H1 (cell line): ENCODE results near the gene THTPA. TPM values are rescaled to one million over a fixed set of nuclear protein-coding genes. Genes with fewer than 3 reads are reported as not detected.
A peak's percentile ranks its signal among the peaks of the same experiment; 100 is the strongest.

ENCODE experiments used
- CTCF ChIA-PET: fragments of 300-600 bp; sonication (Branson Sonifier 250); formaldehyde crosslinking; loops from one replicate; lab custom pipeline; 2021; ENCODE audit not compliant: partially characterized antibody; lab: Charles Lee
- POLR2A ChIA-PET: fragments of 300-600 bp; sonication (Branson Sonifier 250); formaldehyde crosslinking; loops from one replicate; lab custom pipeline; 2021; ENCODE audit warnings: inconsistent platforms; ENCODE audit not compliant: partially characterized antibody; lab: Charles Lee
- DNase-seq, 2 experiments: peaks; one replicate each; pipeline versions ENCODE4 v3.0.0 to v3.0.0-alpha.2; 2010 to 2022; ENCODE audit warnings: low spot score in 2 of 2, low read depth in 1 of 2, mixed read lengths in 1 of 2
- FAIRE-seq: peaks from 2 replicates; lab custom pipeline; 2011; peaks lifted over from hg19 to GRCh38; lab: Jason Lieb, UNC
- H2AFZ ChIP-seq: 2 replicates; pipeline ENCODE4 v1.8.1; 2012; ENCODE audit warnings: low read length, inconsistent platforms
- H2AK5ac ChIP-seq: 2 replicates; pipeline ENCODE4 v1.6.1; 2013; ENCODE audit warnings: low read depth, low read length
- H2BK120ac ChIP-seq: replicated peaks from 2 replicates; pipeline ENCODE3; 2013; ENCODE audit warnings: low read depth, low read length, inconsistent platforms
- H2BK12ac ChIP-seq: 2 replicates; pipeline ENCODE4 v1.6.1; 2013; ENCODE audit warnings: low read depth, low read length
- H2BK15ac ChIP-seq: 2 replicates; pipeline ENCODE4 v1.6.1; 2013; ENCODE audit warnings: low read length
- H2BK20ac ChIP-seq: 2 replicates; pipeline ENCODE4 v1.6.1; 2013; ENCODE audit warnings: low read length
- H2BK5ac ChIP-seq: 2 replicates; pipeline ENCODE4 v1.6.1; 2013; ENCODE audit warnings: low read depth, low read length
- H3K14ac ChIP-seq: 2 replicates; pipeline ENCODE4 v1.6.1; 2013; ENCODE audit warnings: inconsistent platforms; ENCODE audit not compliant: insufficient read length
- H3K18ac ChIP-seq: 2 replicates; pipeline ENCODE4 v1.6.1; 2013; ENCODE audit warnings: low read length; ENCODE audit errors: extremely low read depth
- H3K23ac ChIP-seq: 2 replicates; pipeline ENCODE4 v1.6.1; 2013; ENCODE audit warnings: inconsistent platforms; ENCODE audit not compliant: insufficient read length
- H3K23me2 ChIP-seq: 2 replicates; pipeline ENCODE4 v1.6.1; 2013; ENCODE audit warnings: low read depth, low read length
- H3K27ac ChIP-seq: 2 replicates; pipeline ENCODE4 v1.6.1; 2011; ENCODE audit warnings: low read depth, low read length, inconsistent platforms
- H3K27me3 ChIP-seq, 4 experiments: replicated peaks in 1 of 4; 1 replicate in 1 of 4; 2 replicates in 3 of 4; pipeline versions ENCODE4 v1.6.1 to v1.8.1; 2011 to 2013; ENCODE audit warnings: low read length in 3 of 4, mild to moderate bottlenecking in 3 of 4, inconsistent platforms in 2 of 4, mixed read lengths in 2 of 4, moderate library complexity in 1 of 4; ENCODE audit not compliant: control insufficient read depth in 3 of 4, insufficient read depth in 3 of 4; ENCODE audit errors: extremely low read depth in 1 of 4
- H3K36me3 ChIP-seq, 4 experiments: 2 replicates each; pipeline versions ENCODE4 v1.6.1 to v1.8.1; 2011 to 2013; ENCODE audit warnings: mild to moderate bottlenecking in 4 of 4, low read length in 3 of 4, moderate library complexity in 2 of 4, control low read depth in 1 of 4, inconsistent platforms in 1 of 4; ENCODE audit not compliant: insufficient read depth in 4 of 4, control insufficient read depth in 2 of 4
- H3K4ac ChIP-seq: replicated peaks from 2 replicates; pipeline ENCODE3; 2013; ENCODE audit warnings: low read length, low read depth, mixed read lengths, inconsistent platforms; ENCODE audit not compliant: insufficient read length
- H3K4me1 ChIP-seq, 4 experiments: replicated peaks in 1 of 4; 1 replicate in 1 of 4; 2 replicates in 3 of 4; pipeline versions ENCODE4 v1.6.1 to v1.8.1; 2011 to 2013; ENCODE audit warnings: low read length in 3 of 4, inconsistent platforms in 2 of 4, mixed read lengths in 1 of 4; ENCODE audit not compliant: insufficient read depth in 4 of 4, control insufficient read depth in 3 of 4
- H3K4me2 ChIP-seq, 2 experiments: 2 replicates each; pipeline versions ENCODE4 v1.6.1 to v1.8.1; 2011 to 2013; ENCODE audit warnings: low read depth in 2 of 2, low read length in 2 of 2, control low read depth in 1 of 2, inconsistent platforms in 1 of 2, mild to moderate bottlenecking in 1 of 2; ENCODE audit not compliant: insufficient read depth in 1 of 2
- H3K4me3 ChIP-seq, 4 experiments: fragments of 200-600, 300-600 bp in 1 of 4; sonication (generic), shearing (Covaris generic), sonication (Bioruptor Twin) in 1 of 4; 2 replicates each; pipeline versions ENCODE4 v1.5.1 to v1.8.1; 2011 to 2016; ENCODE audit warnings: low read length in 4 of 4, low read depth in 3 of 4, control low read depth in 2 of 4, inconsistent platforms in 2 of 4, mild to moderate bottlenecking in 2 of 4, mixed read lengths in 1 of 4, moderate library complexity in 1 of 4; ENCODE audit not compliant: insufficient read depth in 2 of 4; ENCODE audit errors: extremely low read depth in 1 of 4
- H3K56ac ChIP-seq: replicated peaks from 2 replicates; pipeline ENCODE3; 2013; ENCODE audit warnings: low read depth, mild to moderate bottlenecking, mixed read lengths, low read length, inconsistent platforms; ENCODE audit not compliant: insufficient read length
- H3K79me1 ChIP-seq: 2 replicates; pipeline ENCODE4 v1.6.1; 2013; ENCODE audit warnings: low read depth, low read length, control low read depth
- H3K79me2 ChIP-seq, 2 experiments: 2 replicates each; pipeline versions ENCODE4 v1.6.1 to v1.8.1; 2012 to 2013; ENCODE audit warnings: low read length in 2 of 2, mild to moderate bottlenecking in 2 of 2, inconsistent platforms in 1 of 2; ENCODE audit not compliant: insufficient read depth in 2 of 2, control insufficient read depth in 1 of 2
- H3K9ac ChIP-seq, 4 experiments: replicated peaks in 1 of 4; 1 replicate in 1 of 4; 2 replicates in 3 of 4; pipeline versions ENCODE4 v1.6.1 to v1.8.1; 2011 to 2013; ENCODE audit warnings: low read depth in 3 of 4, low read length in 3 of 4, control low read depth in 2 of 4, mild to moderate bottlenecking in 2 of 4, moderate library complexity in 2 of 4, inconsistent platforms in 1 of 4; ENCODE audit errors: extremely low read depth in 1 of 4
- H3K9me3 ChIP-seq, 2 experiments: 2 replicates each; pipeline versions ENCODE4 v1.6.1 to v1.8.1; 2012 to 2013; ENCODE audit warnings: mild to moderate bottlenecking in 2 of 2, moderate library complexity in 2 of 2, control low read depth in 1 of 2, inconsistent platforms in 1 of 2, low read depth in 1 of 2, low read length in 1 of 2, mixed read lengths in 1 of 2; ENCODE audit not compliant: insufficient read depth in 2 of 2
- H4K20me1 ChIP-seq, 2 experiments: replicated peaks in 1 of 2; 2 replicates each; pipeline versions ENCODE3 to v1.8.1; 2011 to 2013; ENCODE audit warnings: inconsistent platforms in 2 of 2, low read length in 2 of 2, mild to moderate bottlenecking in 1 of 2; ENCODE audit not compliant: insufficient read depth in 2 of 2, control insufficient read depth in 1 of 2
- H4K5ac ChIP-seq: 2 replicates; pipeline ENCODE4 v1.6.1; 2013; ENCODE audit warnings: low read length, low read depth, mixed read lengths, inconsistent platforms; ENCODE audit not compliant: insufficient read length
- H4K8ac ChIP-seq: 2 replicates; pipeline ENCODE4 v1.8.0; 2013; ENCODE audit warnings: mild to moderate bottlenecking, moderate library complexity, low read length, inconsistent platforms; ENCODE audit not compliant: insufficient read depth; ENCODE audit errors: extremely low read depth
- H4K91ac ChIP-seq: replicated peaks from 2 replicates; pipeline ENCODE3; 2013; ENCODE audit warnings: low read length, mixed read lengths, inconsistent platforms; ENCODE audit not compliant: insufficient read length
- NANOG ChIP-seq: IDR thresholded peaks from 2 replicates; pipeline ENCODE4 v1.6.1; 2011; ENCODE audit warnings: low read length, low read depth, mild to moderate bottlenecking, inconsistent platforms; ENCODE audit not compliant: insufficient read depth, poor library complexity, severe bottlenecking
- POLR2AphosphoS5 ChIP-seq: IDR thresholded peaks from 2 replicates; pipeline ENCODE4 v1.6.1; 2011; ENCODE audit warnings: low read depth, low read length
- SIRT6 ChIP-seq: IDR thresholded peaks from one replicate; pipeline ENCODE4 v1.7.1; 2012; ENCODE audit warnings: low read length, inconsistent platforms
- TAF1 ChIP-seq: IDR thresholded peaks from 2 replicates; pipeline ENCODE4 v1.6.1; 2011; ENCODE audit warnings: mild to moderate bottlenecking, low read depth, low read length
- WGBS, 2 experiments: shearing (Covaris generic) in 1 of 2; methylation state at CpG; one replicate each; pipeline versions ENCODE4 v1.1.6 to v1.1.7; 2013 to 2015; ENCODE audit warnings: low lambda C conversion rate in 2 of 2, mixed read lengths in 2 of 2, inconsistent platforms in 1 of 2, low coverage in 1 of 2, missing lambda C conversion rate in 1 of 2; ENCODE audit not compliant: insufficient replicate concordance in 2 of 2, insufficient coverage in 1 of 2, insufficient read length in 1 of 2; ENCODE audit errors: extremely low coverage in 1 of 2, missing lambda C conversion rate in 1 of 2; 5-methylcytosine and 5-hydroxymethylcytosine counted together
- polyA plus RNA-seq, 7 experiments: library from polyadenylated mRNA; depleted of rRNA in 3 of 7; stranded (reverse) in 5 of 7; unstranded in 2 of 7; fragments of >200 nt in 5 of 7; fragments of 200-250 nt in 2 of 7; gene quantifications; 1 replicate in 5 of 7; 2 replicates in 1 of 7; 4 replicates in 1 of 7; pipeline versions ENCODE4 v1.2.1 to v1.2.3, GENCODE V29; 2011 to 2013; ENCODE audit warnings: missing spikeins in 2 of 7, mixed read lengths in 2 of 7
- total RNA-seq: library from RNA; stranded (reverse); fragmentation: NEBNext Ultra II Directional; extraction: Animal tissue kit (Norgen Biotek cat#: 25700); gene quantifications from 2 replicates; pipeline ENCODE4 v1.2.1, GENCODE V29; 2021
- TF ChIP-seq, protein P1 (sequence below), 3 experiments: IDR thresholded peaks; 1 replicate in 2 of 3; 2 replicates in 1 of 3; pipeline versions ENCODE4 v1.5.1 to v1.6.1; 2011; ENCODE audit warnings: low read length in 3 of 3, mild to moderate bottlenecking in 3 of 3, inconsistent platforms in 2 of 3, low read depth in 1 of 3, moderate library complexity in 1 of 3; ENCODE audit not compliant: insufficient read depth in 1 of 3; ENCODE audit errors: control extremely low read depth in 1 of 3

Gene THTPA
- total and polyA plus RNA-seq, 2 of the 8 experiments (the other 6 are each of a cell fraction or from before 2014, with no cell fraction given): 16.6 to 19.0 TPM

DNA sequence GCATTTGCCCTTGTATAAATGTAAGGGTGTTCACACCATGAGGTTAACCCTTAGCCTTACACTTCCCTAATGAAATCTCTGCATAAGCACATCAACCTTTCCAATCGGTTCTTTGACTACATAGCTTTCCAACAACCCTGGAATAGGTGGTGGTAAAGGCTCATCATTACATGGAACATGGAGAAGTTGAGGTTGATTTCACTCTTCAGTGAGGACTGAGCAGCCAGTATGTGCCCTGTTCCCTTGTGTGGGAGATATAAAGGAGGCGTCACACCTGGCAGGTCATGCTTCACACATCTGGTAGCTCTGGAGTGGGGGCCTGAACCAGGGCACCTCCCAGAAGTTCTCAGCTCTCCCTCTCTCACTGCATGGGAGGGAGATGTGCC lies 44.2 kb downstream of the THTPA start:
- no peak overlapping the region for H3K56ac ChIP-seq

More for the DNA sequence above, 44.2 kb downstream of the THTPA start:
- no peak overlapping the region for H4K5ac ChIP-seq
- H3K4me3 ChIP-seq: no peak overlapping the region
- no peak overlapping the region for H3K4ac ChIP-seq
- DNase-seq (no peak), FAIRE-seq (no peak)
- no peak overlapping the region for H2AK5ac ChIP-seq
- H3K9me3 ChIP-seq: no peaks in the 10 kb centered on the region
- no peak overlapping the region for H3K4me2 ChIP-seq
- no peak overlapping the region for H2BK120ac ChIP-seq
- H3K36me3 ChIP-seq: no peaks in the 10 kb centered on the region
- H3K4me1 ChIP-seq: no peaks in the 10 kb centered on the region
- H3K79me2 ChIP-seq: no peaks in the 10 kb centered on the region
- no peaks in the 10 kb centered on the region for H3K23me2 ChIP-seq
- no peak overlapping the region for H2BK12ac ChIP-seq
- no peak overlapping the region for H3K14ac ChIP-seq
- H4K91ac ChIP-seq: peak overlapping the region; percentile 19
- no peak overlapping the region for H2BK5ac ChIP-seq
- H3K27me3 ChIP-seq: no peaks in the 10 kb centered on the region
- TF ChIP-seq SIRT6 (no peak), TAF1 (no peak), NANOG (no peak), POLR2AphosphoS5 (no peak)
- TF ChIP-seq, protein P1, sequence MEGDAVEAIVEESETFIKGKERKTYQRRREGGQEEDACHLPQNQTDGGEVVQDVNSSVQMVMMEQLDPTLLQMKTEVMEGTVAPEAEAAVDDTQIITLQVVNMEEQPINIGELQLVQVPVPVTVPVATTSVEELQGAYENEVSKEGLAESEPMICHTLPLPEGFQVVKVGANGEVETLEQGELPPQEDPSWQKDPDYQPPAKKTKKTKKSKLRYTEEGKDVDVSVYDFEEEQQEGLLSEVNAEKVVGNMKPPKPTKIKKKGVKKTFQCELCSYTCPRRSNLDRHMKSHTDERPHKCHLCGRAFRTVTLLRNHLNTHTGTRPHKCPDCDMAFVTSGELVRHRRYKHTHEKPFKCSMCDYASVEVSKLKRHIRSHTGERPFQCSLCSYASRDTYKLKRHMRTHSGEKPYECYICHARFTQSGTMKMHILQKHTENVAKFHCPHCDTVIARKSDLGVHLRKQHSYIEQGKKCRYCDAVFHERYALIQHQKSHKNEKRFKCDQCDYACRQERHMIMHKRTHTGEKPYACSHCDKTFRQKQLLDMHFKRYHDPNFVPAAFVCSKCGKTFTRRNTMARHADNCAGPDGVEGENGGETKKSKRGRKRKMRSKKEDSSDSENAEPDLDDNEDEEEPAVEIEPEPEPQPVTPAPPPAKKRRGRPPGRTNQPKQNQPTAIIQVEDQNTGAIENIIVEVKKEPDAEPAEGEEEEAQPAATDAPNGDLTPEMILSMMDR (IDR thresholded peaks at IDR 0.05; ENCODE audit: control extremely low read depth in 1 of 3, insufficient read depth in 1 of 3, low read depth in 1 of 3, low read length in 3 of 3): no peak
- TF ChIP-seq, all 59 proteins: peak for 0
- Histone ChIP-seq H2AFZ (no peak overlapping the region), H2BK20ac (no peak overlapping the region), H4K20me1 (no peaks in the 10 kb centered on the region), H3K27ac (no peak overlapping the region), H3K9ac (no peak overlapping the region), H4K8ac (no peak overlapping the region), H3K79me1 (no peaks in the 10 kb centered on the region), H3K18ac (no peak overlapping the region), H3K23ac (no peak overlapping the region), H2BK15ac (no peak overlapping the region)
- WGBS, 2 experiments: 77% methylated on average over 2 of the region's 2 CpGs; no CpG with 5 or more reads in 1 of the 2 experiments
- POLR2A ChIA-PET: interaction anchor here (1.5 to 1.9 kb wide), 2 partner anchors 11 to 17 kb away, joined by 4 read pairs; no protein-coding TSS in a partner anchor
- CTCF ChIA-PET: no interaction called here
